ENCODE measurements around the gene FPR1.

GRCh38 chr19:51696606-51697005 is 55.1 kb downstream of the FPR1 start:
- TF ChIP-seq FOS (IDR thresholded peaks at IDR 0.05; ENCODE audit: low read depth, low read length) = no peak
- no peak for TF ChIP-seq POLR2A (IDR thresholded peaks at IDR 0.05; ENCODE audit: low read depth, low read length)
- TF ChIP-seq CTCF (conservative IDR thresholded peaks at IDR 0.05; ENCODE audit: low read depth, low read length) = no peak
- no peak for TF ChIP-seq NFE2L2 (IDR thresholded peaks at IDR 0.05; ENCODE audit: low read depth, low read length)
- no peak for TF ChIP-seq RCOR1 (IDR thresholded peaks at IDR 0.05; ENCODE audit: insufficient replicate concordance, low read length)
- no peak for TF ChIP-seq MAZ (IDR thresholded peaks at IDR 0.05; ENCODE audit: borderline replicate concordance, low read depth, low read length)
- TF ChIP-seq RAD21 (IDR thresholded peaks at IDR 0.05; ENCODE audit: low read length) = no peak
- no peak for TF ChIP-seq BHLHE40 (IDR thresholded peaks at IDR 0.05; ENCODE audit: low read depth, low read length)
- no peak for TF ChIP-seq RFX5 (IDR thresholded peaks at IDR 0.05; ENCODE audit: low read depth, low read length)
